Parathyroid adenoma (tissue), 2 donors: ENCODE data around the gene HOXC11.

Experiments used
- H2AFZ ChIP-seq: fragments of 300-600 bp; sonication (generic); one replicate; pipeline ENCODE4 v1.7.0; 2017; ENCODE audit warnings: antibody characterized with exemption, mild to moderate bottlenecking
- H3K27ac ChIP-seq: fragments of 300-600 bp; sonication (generic); one replicate; pipeline ENCODE4 v1.7.0; 2017
- H3K27me3 ChIP-seq: fragments of 300-600 bp; sonication (generic); one replicate; pipeline ENCODE4 v1.7.0; 2017; ENCODE audit warnings: low read length; ENCODE audit not compliant: control insufficient read depth, insufficient read depth
- H3K36me3 ChIP-seq: fragments of 300-600 bp; sonication (generic); one replicate; pipeline ENCODE4 v1.7.0; 2017; ENCODE audit warnings: low read length; ENCODE audit not compliant: control insufficient read depth, insufficient read depth
- H3K4me1 ChIP-seq: fragments of 300-600 bp; sonication (generic); one replicate; pipeline ENCODE4 v1.7.0; 2017; ENCODE audit warnings: control low read depth
- H3K4me2 ChIP-seq: fragments of 300-600 bp; sonication (generic); one replicate; pipeline ENCODE4 v1.7.0; 2017; ENCODE audit warnings: low read length
- H3K4me3 ChIP-seq: fragments of 300-600 bp; sonication (generic); one replicate; pipeline ENCODE4 v1.7.0; 2017; ENCODE audit warnings: low read depth, low read length
- H3K79me2 ChIP-seq: fragments of 300-600 bp; sonication (generic); one replicate; pipeline ENCODE4 v1.7.0; 2017; ENCODE audit warnings: control low read depth
- H3K9ac ChIP-seq: fragments of 300-600 bp; sonication (generic); one replicate; pipeline ENCODE4 v1.7.0; 2017; ENCODE audit warnings: mild to moderate bottlenecking
- H3K9me3 ChIP-seq: fragments of 300-600 bp; sonication (generic); one replicate; pipeline ENCODE4 v1.7.0; 2017; ENCODE audit warnings: low read length; ENCODE audit not compliant: control insufficient read depth
- TF ChIP-seq, protein P1 (sequence below): fragments of 300-600 bp; sonication (generic); IDR thresholded peaks from one replicate; pipeline ENCODE4 v1.7.0; 2017; ENCODE audit warnings: antibody characterized with exemption, mild to moderate bottlenecking
- donor health status: primary hyperparathyroidism.

The HOXC11 gene

DNA sequence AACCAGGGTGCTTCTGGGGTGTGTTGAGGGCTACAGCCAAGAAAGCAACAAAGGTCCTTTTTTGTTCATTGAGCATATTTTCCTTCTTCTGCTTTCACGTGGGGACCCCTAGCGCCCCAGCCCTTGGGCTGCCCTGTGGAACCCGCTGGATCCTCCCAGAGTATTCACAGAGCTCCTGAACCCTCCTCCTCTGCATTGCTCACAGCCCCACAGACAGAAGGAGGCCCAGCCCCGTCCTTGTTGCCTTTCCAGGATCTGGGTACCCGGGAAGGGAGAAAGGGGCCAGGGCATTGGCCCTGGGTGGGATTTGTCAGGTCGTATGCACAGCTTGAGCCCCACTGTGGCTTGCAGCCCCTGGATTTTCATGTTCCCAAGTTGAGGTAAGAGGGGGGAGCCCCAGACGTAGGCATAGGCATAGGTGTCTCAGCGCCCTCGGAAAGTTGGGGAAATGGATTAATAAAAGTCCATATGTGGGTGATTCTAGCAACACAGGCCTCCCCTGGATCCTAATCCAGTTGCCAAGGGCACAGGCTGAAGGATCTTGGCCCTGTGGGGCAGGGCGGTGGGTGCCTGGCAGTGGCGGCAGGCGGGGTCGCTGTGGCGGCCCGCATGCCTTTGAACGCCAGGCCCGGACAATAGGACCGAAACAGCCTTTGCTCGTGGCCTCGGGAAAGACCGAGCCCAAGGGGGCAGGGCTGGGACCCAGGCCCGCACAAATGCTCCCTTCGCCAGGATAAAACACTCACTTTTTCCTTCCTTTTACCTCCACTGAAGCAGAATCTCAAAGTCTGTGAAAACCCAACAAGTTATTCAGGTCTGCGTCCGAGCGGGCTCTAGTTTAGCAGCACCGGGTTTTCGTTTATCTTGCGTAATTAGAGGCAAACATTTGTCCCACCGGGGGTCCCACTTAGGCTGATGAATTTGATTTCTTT is 9.0 kb downstream of the HOXC11 start:
- peaks cover 37% of the 10 kb centered on the region for H3K27me3 ChIP-seq
- H3K27ac ChIP-seq = no peak overlapping the region
- H2AFZ ChIP-seq = no peak overlapping the region
- no peak overlapping the region for H3K9ac ChIP-seq
- no peak overlapping the region for H3K4me3 ChIP-seq
- H3K4me2 ChIP-seq = no peak overlapping the region
- H3K9me3 ChIP-seq = no peaks in the 10 kb centered on the region
- H3K79me2 ChIP-seq = no peaks in the 10 kb centered on the region
- no peaks in the 10 kb centered on the region for H3K36me3 ChIP-seq
- TF ChIP-seq, protein P1, sequence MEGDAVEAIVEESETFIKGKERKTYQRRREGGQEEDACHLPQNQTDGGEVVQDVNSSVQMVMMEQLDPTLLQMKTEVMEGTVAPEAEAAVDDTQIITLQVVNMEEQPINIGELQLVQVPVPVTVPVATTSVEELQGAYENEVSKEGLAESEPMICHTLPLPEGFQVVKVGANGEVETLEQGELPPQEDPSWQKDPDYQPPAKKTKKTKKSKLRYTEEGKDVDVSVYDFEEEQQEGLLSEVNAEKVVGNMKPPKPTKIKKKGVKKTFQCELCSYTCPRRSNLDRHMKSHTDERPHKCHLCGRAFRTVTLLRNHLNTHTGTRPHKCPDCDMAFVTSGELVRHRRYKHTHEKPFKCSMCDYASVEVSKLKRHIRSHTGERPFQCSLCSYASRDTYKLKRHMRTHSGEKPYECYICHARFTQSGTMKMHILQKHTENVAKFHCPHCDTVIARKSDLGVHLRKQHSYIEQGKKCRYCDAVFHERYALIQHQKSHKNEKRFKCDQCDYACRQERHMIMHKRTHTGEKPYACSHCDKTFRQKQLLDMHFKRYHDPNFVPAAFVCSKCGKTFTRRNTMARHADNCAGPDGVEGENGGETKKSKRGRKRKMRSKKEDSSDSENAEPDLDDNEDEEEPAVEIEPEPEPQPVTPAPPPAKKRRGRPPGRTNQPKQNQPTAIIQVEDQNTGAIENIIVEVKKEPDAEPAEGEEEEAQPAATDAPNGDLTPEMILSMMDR = no peak
- H3K4me1 ChIP-seq = no peaks in the 10 kb centered on the region

DNA sequence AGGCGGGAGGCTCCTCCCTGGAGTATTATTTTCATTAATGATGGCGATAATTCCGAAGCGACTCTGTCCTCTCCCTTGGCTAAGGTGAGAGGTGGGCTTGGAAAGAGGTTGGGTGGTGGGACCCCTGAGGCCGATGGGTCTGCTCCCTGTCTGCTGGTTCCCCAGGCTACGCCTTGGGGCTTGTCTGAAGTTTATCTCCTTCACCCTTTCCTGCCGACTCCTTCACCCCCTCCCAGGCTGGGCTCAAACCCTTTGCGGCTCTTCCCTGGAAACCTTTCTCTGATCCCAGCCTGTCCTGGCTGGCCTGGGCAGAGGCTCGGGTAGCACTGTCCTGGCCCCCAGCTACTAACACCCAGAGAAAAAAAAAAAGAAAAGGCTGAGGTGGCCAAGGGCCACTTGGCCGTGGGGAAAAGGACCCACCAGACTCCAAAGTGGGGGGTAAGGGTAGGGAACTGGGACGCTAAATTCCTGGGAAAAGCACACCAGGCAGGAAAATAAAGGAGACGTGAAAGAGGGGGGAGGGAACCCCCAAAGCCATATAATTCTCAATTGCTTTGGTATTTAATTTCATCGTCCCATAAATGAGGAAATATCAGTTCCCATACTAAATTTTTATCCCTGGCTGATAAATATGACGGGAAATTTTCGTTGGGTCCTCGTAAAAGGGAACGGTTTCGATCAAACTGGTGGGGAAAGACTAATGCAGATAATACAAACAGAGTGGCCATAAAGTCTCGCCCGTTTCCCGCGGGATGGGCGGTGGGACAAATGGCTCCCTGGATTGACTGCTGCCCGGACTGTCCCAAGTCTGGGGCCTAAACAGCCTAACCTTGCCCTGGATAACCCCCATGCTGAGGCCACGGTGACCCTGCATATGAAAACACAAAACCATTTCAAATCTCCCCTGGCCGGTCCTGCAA is 10.0 kb downstream of the HOXC11 start:
- TF ChIP-seq, protein P1 = no peak
- Histone ChIP-seq H3K9ac (no peak overlapping the region), H3K9me3 (no peaks in the 10 kb centered on the region), H3K36me3 (no peaks in the 10 kb centered on the region), H3K4me3 (no peak overlapping the region), H3K27me3 (peaks cover 37% of the 10 kb centered on the region), H3K79me2 (no peaks in the 10 kb centered on the region), H3K27ac (no peak overlapping the region), H2AFZ (no peak overlapping the region), H3K4me1 (no peaks in the 10 kb centered on the region), H3K4me2 (no peak overlapping the region)

DNA sequence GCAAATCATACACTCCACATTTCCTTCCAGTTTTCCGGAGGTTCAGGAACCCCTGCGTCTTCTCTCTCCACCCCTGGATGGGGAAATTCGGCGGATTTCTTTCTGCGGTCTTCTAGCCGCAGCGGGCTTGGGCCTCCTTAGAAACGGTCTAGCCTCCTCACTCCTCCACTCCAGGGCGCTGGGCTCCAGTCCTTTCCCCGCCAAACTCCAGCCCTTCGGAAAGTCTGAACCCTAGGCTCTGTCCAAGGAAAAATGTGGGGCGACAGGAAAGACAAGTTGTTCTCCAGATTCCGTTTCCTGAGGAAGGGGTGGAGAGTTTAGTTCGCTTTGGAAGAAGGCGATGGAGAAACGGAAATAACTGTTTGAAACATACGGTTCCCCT is 10.6 kb downstream of the HOXC11 start:
- H3K27me3 ChIP-seq = peaks cover 37% of the 10 kb centered on the region

DNA sequence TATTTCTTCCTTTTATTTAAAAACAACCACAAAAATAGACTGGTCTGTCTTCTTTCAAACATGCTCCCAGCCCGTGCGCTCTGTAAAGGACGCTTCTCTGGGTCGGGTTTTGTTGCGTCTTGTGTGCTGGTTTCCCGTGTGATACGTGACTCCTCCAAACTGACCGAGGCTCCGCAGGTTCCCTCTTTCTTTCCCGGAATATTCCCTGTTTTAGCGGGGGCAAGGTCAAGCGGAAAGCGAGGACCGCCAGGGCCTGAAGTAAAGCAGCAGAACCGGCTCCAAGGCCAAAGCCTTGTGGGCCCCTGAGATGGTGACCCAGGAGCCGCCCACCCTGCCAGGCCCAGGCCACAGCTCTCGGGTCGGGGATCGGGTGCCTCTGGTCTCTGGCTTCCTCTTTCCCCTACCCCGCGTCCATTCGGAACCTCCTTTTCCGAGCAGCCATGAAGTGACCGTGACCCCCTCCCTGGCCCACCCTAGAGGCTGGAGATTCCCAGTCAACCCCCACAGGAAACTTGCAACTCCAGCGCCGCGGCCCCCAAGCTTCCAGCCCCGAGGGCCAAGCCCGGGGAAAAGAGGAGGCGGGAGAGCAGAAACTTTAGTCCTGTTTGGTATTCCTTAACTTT is 11.1 kb downstream of the HOXC11 start:
- TF ChIP-seq, protein P1 = no peak
- no peak overlapping the region for H3K4me3 ChIP-seq
- H3K36me3 ChIP-seq = no peaks in the 10 kb centered on the region
- no peak overlapping the region for H3K27ac ChIP-seq
- no peaks in the 10 kb centered on the region for H3K79me2 ChIP-seq
- H3K27me3 ChIP-seq = peaks cover 37% of the 10 kb centered on the region
- H3K9ac ChIP-seq = no peak overlapping the region
- H3K9me3 ChIP-seq = no peaks in the 10 kb centered on the region
- no peaks in the 10 kb centered on the region for H3K4me1 ChIP-seq
- no peak overlapping the region for H3K4me2 ChIP-seq
- no peak overlapping the region for H2AFZ ChIP-seq

More for the DNA sequence above, 10.6 kb downstream of the HOXC11 start:
- Histone ChIP-seq H3K4me3 (no peak overlapping the region), H3K27ac (no peak overlapping the region), H3K4me2 (no peak overlapping the region), H3K9me3 (no peaks in the 10 kb centered on the region), H2AFZ (no peak overlapping the region), H3K79me2 (no peaks in the 10 kb centered on the region), H3K36me3 (no peaks in the 10 kb centered on the region), H3K9ac (no peak overlapping the region), H3K4me1 (no peaks in the 10 kb centered on the region)
- TF ChIP-seq, protein P1 = no peak
